ENCODE data around the gene CFAP61.

The CFAP61 gene

GRCh38 chr20:20277894-20278335, 225.6 kb downstream of the CFAP61 start:
- DNase-seq: no peak

- no peak for DNase-seq
Observed at GRCh38 chr20:20286061-20286460, 233.7 kb downstream of the CFAP61 start.

GRCh38 chr20:20289331-20289730, 237.0 kb downstream of the CFAP61 start:
- DNase-seq: no peak

GRCh38 chr20:20292472-20292871, 240.1 kb downstream of the CFAP61 start:
- no peak for DNase-seq

GRCh38 chr20:20293141-20293540, 240.8 kb downstream of the CFAP61 start:
- DNase-seq: no peak

GRCh38 chr20:20293691-20294385, 241.5 kb downstream of the CFAP61 start:
- no peak for DNase-seq

GRCh38 chr20:20295621-20296498, 243.5 kb downstream of the CFAP61 start:
- DNase-seq: no peak

GRCh38 chr20:20297181-20297580, 244.8 kb downstream of the CFAP61 start:
- DNase-seq: no peak

GRCh38 chr20:20297752-20298151, 245.4 kb downstream of the CFAP61 start:
- no peak for DNase-seq

GRCh38 chr20:20299904-20300303, 247.6 kb downstream of the CFAP61 start:
- no peak for DNase-seq

- DNase-seq: no peak
Observed at GRCh38 chr20:20303320-20303719, 251.0 kb downstream of the CFAP61 start.

GRCh38 chr20:20303742-20304141, 251.4 kb downstream of the CFAP61 start:
- DNase-seq: no peak

GRCh38 chr20:20304942-20305341, 252.6 kb downstream of the CFAP61 start:
- no peak for DNase-seq

GRCh38 chr20:20312562-20312961, 260.2 kb downstream of the CFAP61 start:
- DNase-seq: no peak

GRCh38 chr20:20317195-20317594, 264.9 kb downstream of the CFAP61 start:
- no peak for DNase-seq

GRCh38 chr20:20317621-20318364, 265.5 kb downstream of the CFAP61 start:
- DNase-seq: no peak

GRCh38 chr20:20318365-20319161, 266.2 kb downstream of the CFAP61 start:
- no peak for DNase-seq

- no peak for DNase-seq
Observed at GRCh38 chr20:20321134-20321533, 268.8 kb downstream of the CFAP61 start.

- DNase-seq: no peak
Observed at GRCh38 chr20:20321917-20322316, 269.6 kb downstream of the CFAP61 start.

- DNase-seq: no peak
Observed at GRCh38 chr20:20322912-20323311, 270.6 kb downstream of the CFAP61 start.

- DNase-seq: no peak
Observed at GRCh38 chr20:20327746-20328145, 275.4 kb downstream of the CFAP61 start.

GRCh38 chr20:20329564-20329963, 277.2 kb downstream of the CFAP61 start:
- DNase-seq: no peak

GRCh38 chr20:20331156-20331555, 278.8 kb downstream of the CFAP61 start:
- no peak for DNase-seq

Measured in CD4-positive, alpha-beta T cell treated with Interleukin-6 for 4 hours (primary cell).